Keratinocyte (primary cell): ENCODE results near the gene RPS6KA5. TPM values are rescaled to one million over a fixed set of nuclear protein-coding genes. Genes with fewer than 3 reads are reported as not detected.

Experiments used
- DNase-seq: peaks from one replicate; pipeline ENCODE4 v3.0.0-alpha.2; 2011; ENCODE audit warnings: low read depth, missing footprints, low spot score
- FAIRE-seq: peaks from 2 replicates; lab custom pipeline; 2011; peaks lifted over from hg19 to GRCh38; lab: Jason Lieb, UNC
- H2AFZ ChIP-seq: 2 replicates; pipeline ENCODE4 v1.6.0; 2012; ENCODE audit warnings: low read length, control low read depth, inconsistent platforms; ENCODE audit not compliant: control insufficient read depth
- H3K27ac ChIP-seq: 2 replicates; pipeline ENCODE4 v1.5.1; 2011; ENCODE audit warnings: low read length; ENCODE audit not compliant: control insufficient read depth, insufficient read depth
- H3K27me3 ChIP-seq: 3 replicates; pipeline ENCODE4 v1.6.0; 2011; ENCODE audit warnings: low read length; ENCODE audit not compliant: control insufficient read depth, insufficient read depth; ENCODE audit errors: extremely low read depth
- H3K36me3 ChIP-seq, 2 experiments: 2 replicates in 1 of 2; 3 replicates in 1 of 2; pipeline ENCODE4 v1.5.1; 2011; ENCODE audit warnings: low read length in 2 of 2, mild to moderate bottlenecking in 1 of 2; ENCODE audit not compliant: control insufficient read depth in 2 of 2, insufficient read depth in 2 of 2; ENCODE audit errors: extremely low read depth in 1 of 2
- H3K4me1 ChIP-seq: 3 replicates; pipeline ENCODE4 v1.5.1; 2011; ENCODE audit warnings: low read length; ENCODE audit not compliant: control insufficient read depth, insufficient read depth; ENCODE audit errors: extremely low read depth
- H3K4me2 ChIP-seq: 3 replicates; pipeline ENCODE4 v1.6.0; 2011; ENCODE audit warnings: low read depth, low read length; ENCODE audit not compliant: control insufficient read depth, insufficient read depth; ENCODE audit errors: extremely low read depth
- H3K4me3 ChIP-seq, 3 experiments: fragments of 200-600 bp in 1 of 3; sonication (generic) in 1 of 3; 2 replicates in 2 of 3; 3 replicates in 1 of 3; pipeline ENCODE4 v1.5.1; 2011 to 2016; ENCODE audit warnings: low read length in 3 of 3, mild to moderate bottlenecking in 3 of 3, control low read depth in 2 of 3, inconsistent platforms in 1 of 3, low read depth in 1 of 3, mixed read lengths in 1 of 3, mixed run types in 1 of 3, moderate library complexity in 1 of 3; ENCODE audit not compliant: control insufficient read depth in 2 of 3, insufficient read depth in 2 of 3; ENCODE audit errors: extremely low read depth in 1 of 3
- H3K79me2 ChIP-seq: 2 replicates; pipeline ENCODE4 v1.6.0; 2012; ENCODE audit warnings: low read length; ENCODE audit not compliant: control insufficient read depth, insufficient read depth
- H3K9ac ChIP-seq: 3 replicates; pipeline ENCODE4 v1.6.0; 2011; ENCODE audit warnings: low read length; ENCODE audit not compliant: control insufficient read depth, insufficient read depth; ENCODE audit errors: extremely low read depth
- H3K9me1 ChIP-seq: 3 replicates; pipeline ENCODE4 v1.6.0; 2011; ENCODE audit warnings: low read length; ENCODE audit not compliant: control insufficient read depth, insufficient read depth; ENCODE audit errors: extremely low read depth
- H3K9me3 ChIP-seq: 2 replicates; pipeline ENCODE4 v1.5.1; 2012; ENCODE audit warnings: low read depth, low read length; ENCODE audit not compliant: control insufficient read depth
- H4K20me1 ChIP-seq: 3 replicates; pipeline ENCODE4 v1.6.0; 2011; ENCODE audit warnings: low read length; ENCODE audit not compliant: control insufficient read depth, insufficient read depth; ENCODE audit errors: extremely low read depth
- CTCF ChIP-seq, 3 experiments: IDR thresholded peaks in 1 of 3; conservative IDR thresholded peaks in 1 of 3; optimal IDR thresholded peaks in 1 of 3; 2 replicates in 2 of 3; 3 replicates in 1 of 3; pipeline versions ENCODE3 to v1.5.1; 2011; ENCODE audit warnings: low read length in 3 of 3, mild to moderate bottlenecking in 3 of 3, moderate library complexity in 2 of 3, control low read depth in 1 of 3, inconsistent platforms in 1 of 3; ENCODE audit not compliant: insufficient read depth in 2 of 3; ENCODE audit errors: extremely low read depth in 1 of 3
- EZH2 ChIP-seq: IDR thresholded peaks from one replicate; pipeline ENCODE4 v1.6.1; 2012; ENCODE audit warnings: inconsistent platforms, mild to moderate bottlenecking, low read length, moderate library complexity
- dilution Hi-C: fragments of 300-500 bp; cut with MboI; formaldehyde crosslinking; loops from one replicate; pipeline ENCODE4 v1.7.0; 2020; ENCODE audit warnings: low sequenced_read_pairs; ENCODE audit not compliant: extremely low pct_ligation_motif_present
- polyA plus RNA-seq, 5 experiments: library from polyadenylated mRNA; depleted of rRNA in 3 of 5; stranded (reverse) in 3 of 5; stranded (forward) in 1 of 5; unstranded in 1 of 5; fragments of >200 nt; gene quantifications; 1 replicate in 1 of 5; 2 replicates in 3 of 5; 3 replicates in 1 of 5; pipeline versions ENCODE4 v1.2.1 to v1.2.3, GENCODE V29; 2011 to 2012; ENCODE audit warnings: missing spikeins in 2 of 5, low read depth in 1 of 5, low replicate concordance in 1 of 5

The RPS6KA5 gene
- polyA plus RNA-seq, 1 donor (not counting 4 experiments of a cell fraction or from before 2014, with no cell fraction given), result 2.9 TPM

GRCh38 chr14:90890322-90891020 lies 170.0 kb downstream of the RPS6KA5 start:
- Histone ChIP-seq H3K4me1 (no peaks in the 10 kb centered on the region), H3K27me3 (no peaks in the 10 kb centered on the region), H3K4me3 (no peak overlapping the region), H3K79me2 (no peaks in the 10 kb centered on the region), H4K20me1 (no peaks in the 10 kb centered on the region), H2AFZ (no peak overlapping the region), H3K4me2 (no peak overlapping the region), H3K9me1 (no peaks in the 10 kb centered on the region), H3K27ac (no peak overlapping the region), H3K9ac (no peak overlapping the region), H3K9me3 (no peaks in the 10 kb centered on the region), H3K36me3 (no peaks in the 10 kb centered on the region)
- FAIRE-seq (no peak), DNase-seq (no peak)
- dilution Hi-C loops, result no loop called here
- no peak for TF ChIP-seq CTCF (optimal IDR thresholded peaks at IDR 0.05 in 1 of 3, IDR thresholded peaks at IDR 0.05 in 1 of 3, conservative IDR thresholded peaks at IDR 0.05 in 1 of 3; ENCODE audit: extremely low read depth in 1 of 3, insufficient read depth in 2 of 3, low read length in 3 of 3)
- TF ChIP-seq EZH2, result no peak

GRCh38 chr14:90886297-90886815 lies 174.1 kb downstream of the RPS6KA5 start:
- H3K4me3 ChIP-seq, result no peak overlapping the region
- H3K9ac ChIP-seq, result no peak overlapping the region
- DNase-seq (no peak), FAIRE-seq (no peak)
- no peaks in the 10 kb centered on the region for H3K27me3 ChIP-seq
- no peak overlapping the region for H2AFZ ChIP-seq
- H3K4me2 ChIP-seq, result no peak overlapping the region
- no peaks in the 10 kb centered on the region for H3K36me3 ChIP-seq
- no peaks in the 10 kb centered on the region for H3K9me1 ChIP-seq
- no peak overlapping the region for H3K27ac ChIP-seq
- no peaks in the 10 kb centered on the region for H3K9me3 ChIP-seq
- TF ChIP-seq EZH2 (no peak), CTCF (optimal IDR thresholded peaks at IDR 0.05 in 1 of 3, IDR thresholded peaks at IDR 0.05 in 1 of 3, conservative IDR thresholded peaks at IDR 0.05 in 1 of 3; ENCODE audit: extremely low read depth in 1 of 3, insufficient read depth in 2 of 3, low read length in 3 of 3) (no peak)
- H3K4me1 ChIP-seq, result peaks cover 11% of the 10 kb centered on the region
- H3K79me2 ChIP-seq, result no peaks in the 10 kb centered on the region
- dilution Hi-C loops, result no loop called here
- H4K20me1 ChIP-seq, result no peaks in the 10 kb centered on the region
